SK-N-MC (cell line): ENCODE results near the gene ATP6V0C.
"Not testable (repeated sequence)": the region's sequence is repeated elsewhere in the genome, so short reads cannot be mapped to it uniquely, and the experiment has no call there.

Experiments used
- DNase-seq: peaks from one replicate; pipeline ENCODE4 v3.0.0-alpha.2; 2011; ENCODE audit warnings: low read depth, low spot score
- H3K27ac ChIP-seq: fragments of 200-600 bp; sonication (generic); 2 replicates; pipeline ENCODE4 v1.5.1; 2016; ENCODE audit warnings: mixed run types
- H3K36me3 ChIP-seq: fragments of 200-600 bp; sonication (generic); 2 replicates; pipeline ENCODE4 v1.6.1; 2017; ENCODE audit warnings: antibody characterized with exemption, low read length, mixed read lengths; ENCODE audit not compliant: insufficient read depth
- H3K4me3 ChIP-seq: fragments of 200-600 bp; sonication (generic); 2 replicates; pipeline ENCODE4 v1.5.1; 2016
- H3K9ac ChIP-seq: fragments of 200-600 bp; sonication (generic); 2 replicates; pipeline ENCODE4 v1.8.0; 2017; ENCODE audit warnings: mixed run types, mixed read lengths; ENCODE audit not compliant: insufficient read length
- H3K9me3 ChIP-seq: fragments of 200-600 bp; sonication (generic); 2 replicates; pipeline ENCODE4 v1.6.1; 2017; ENCODE audit warnings: low read depth, mild to moderate bottlenecking, antibody characterized with exemption, low read length, moderate library complexity, mixed read lengths
- EZH2 ChIP-seq: fragments of 200-600 bp; sonication (generic); IDR thresholded peaks from one replicate; pipeline ENCODE4 v1.6.1; 2017; ENCODE audit warnings: antibody characterized with exemption
- FOXP2 ChIP-seq: optimal IDR thresholded peaks from 2 replicates; pipeline ENCODE3; 2011; ENCODE audit warnings: mild to moderate bottlenecking, moderate library complexity; ENCODE audit not compliant: insufficient read depth; ENCODE audit errors: extremely low read length, control extremely low read depth
- POLR2AphosphoS5 ChIP-seq: IDR thresholded peaks from 2 replicates; pipeline ENCODE4 v1.6.1; 2012; ENCODE audit warnings: mild to moderate bottlenecking, low read depth, low read length, borderline replicate concordance

ATP6V0C gene

DNA sequence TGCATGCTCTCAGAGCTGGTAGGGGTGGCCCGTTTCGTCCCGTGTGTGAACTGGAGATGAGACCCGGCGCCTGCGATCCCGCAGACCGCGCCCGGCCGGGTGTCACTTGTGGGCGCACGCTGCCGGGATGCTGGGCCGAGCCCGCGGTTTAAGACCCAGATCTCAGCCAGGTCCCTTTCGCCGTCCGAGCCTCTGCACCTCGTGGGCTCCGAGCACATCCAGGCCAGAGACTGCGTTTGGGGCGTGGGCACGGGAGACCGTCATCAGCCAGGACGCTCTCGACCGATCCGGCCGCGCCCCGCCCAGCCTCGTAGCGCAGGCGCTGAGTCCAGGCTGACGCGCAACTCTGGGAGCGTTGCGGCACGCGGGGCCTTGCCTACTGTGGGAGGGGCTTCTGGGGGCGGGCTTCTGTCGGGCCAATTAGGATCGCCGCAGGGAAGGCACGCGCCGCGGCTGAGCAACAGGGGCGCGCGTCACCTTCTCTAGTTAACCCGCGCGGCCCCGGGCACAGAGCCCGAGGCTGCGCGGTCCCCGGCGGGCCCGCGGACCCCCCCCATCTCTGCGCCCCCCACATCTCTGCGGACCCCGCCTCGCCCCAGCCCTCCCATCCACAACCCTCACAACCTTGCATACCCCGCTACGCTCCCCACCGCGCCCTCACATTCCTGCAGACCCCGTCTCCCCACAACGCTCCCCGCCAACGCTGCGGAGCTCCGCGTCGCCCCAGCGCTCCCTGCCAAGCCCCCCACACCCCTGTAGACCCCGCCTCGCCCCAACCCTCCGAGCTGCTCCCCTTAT, 18.1 kb downstream of the ATP6V0C start:
- Histone ChIP-seq H3K27ac (no peak overlapping the region), H3K9ac (peak overlapping the region; percentile 75), H3K4me3 (peak overlapping the region; percentile 81), H3K36me3 (no peaks in the 10 kb centered on the region; the same call in 1 of the 2 replicates), H3K9me3 (no peaks in the 10 kb centered on the region)
- peak; percentile 90 for TF ChIP-seq POLR2AphosphoS5
- no peak for TF ChIP-seq EZH2
- TF ChIP-seq FOXP2: peak; percentile 83
- no peak for DNase-seq

DNA sequence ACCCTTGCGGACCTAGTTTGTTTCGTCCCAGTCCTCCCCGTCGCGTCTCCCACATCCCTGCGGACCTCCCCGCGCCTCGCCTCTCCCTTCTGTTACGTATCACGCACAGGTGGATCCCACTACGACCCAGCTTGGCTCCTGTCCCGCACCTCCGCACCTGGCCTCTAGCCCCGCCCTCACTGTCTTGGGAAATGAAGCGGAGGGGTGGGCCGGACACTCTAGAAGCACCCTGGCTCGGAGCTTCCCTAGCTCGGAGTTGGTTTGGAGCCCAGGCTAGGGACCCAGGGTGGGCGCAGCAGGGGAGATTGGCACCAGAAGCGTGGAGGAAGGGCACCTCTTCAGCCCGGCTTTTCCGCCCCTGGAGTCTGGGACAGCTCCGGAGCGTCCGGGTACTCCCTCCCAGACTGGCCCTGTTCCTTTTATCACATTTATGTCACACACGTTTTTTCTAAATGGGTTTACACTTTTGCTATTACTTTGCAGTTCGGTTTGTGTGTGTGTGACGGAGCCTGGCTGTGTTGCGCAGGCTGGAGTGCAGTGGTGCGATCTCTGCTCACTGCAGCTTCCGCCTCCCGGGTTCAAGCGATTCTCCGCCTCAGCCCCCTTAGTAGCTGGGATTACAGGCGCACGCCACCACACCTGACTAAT, 18.9 kb downstream of the ATP6V0C start:
- H3K27ac ChIP-seq: no peak overlapping the region
- no peak for DNase-seq
- H3K9me3 ChIP-seq: no peaks in the 10 kb centered on the region
- H3K4me3 ChIP-seq: peak overlapping the region; percentile 81
- H3K9ac ChIP-seq: peak overlapping the region; percentile 75
- no peak for TF ChIP-seq FOXP2
- no peak for TF ChIP-seq EZH2
- no peak for TF ChIP-seq POLR2AphosphoS5
- no peaks in the 10 kb centered on the region; the same call in 1 of the 2 replicates for H3K36me3 ChIP-seq

DNA sequence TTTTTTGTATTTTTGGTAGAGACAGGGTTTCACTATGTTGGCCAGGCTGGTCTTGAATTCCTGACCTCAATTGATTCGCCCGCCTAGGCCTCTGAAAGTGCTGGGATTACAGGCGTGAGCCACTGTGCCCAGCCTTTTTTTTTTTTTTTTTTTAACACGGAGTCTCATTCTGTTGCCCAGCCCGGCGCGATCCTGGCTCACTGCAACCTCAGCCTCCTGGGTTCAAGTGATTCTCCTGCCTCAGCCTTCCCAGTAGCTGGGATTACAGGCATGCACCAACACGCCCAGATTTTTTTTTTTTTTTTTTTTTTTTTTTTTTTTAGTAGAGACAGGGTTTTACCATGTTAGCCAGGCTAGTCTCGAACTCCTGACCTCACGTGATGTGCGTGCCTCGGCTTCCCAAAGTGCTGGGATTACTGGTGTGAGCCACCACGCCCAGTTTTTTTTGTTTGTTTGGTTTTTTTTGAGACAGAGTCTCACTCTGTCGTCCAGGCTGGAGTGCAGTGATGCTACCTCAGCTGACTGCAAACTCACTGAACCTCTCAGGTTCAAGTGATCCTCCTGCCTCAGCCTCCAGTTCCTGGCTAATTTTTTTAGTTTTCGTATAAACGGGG, 19.5 kb downstream of the ATP6V0C start:
- H3K36me3 ChIP-seq, H3K9ac ChIP-seq, H3K27ac ChIP-seq, H3K9me3 ChIP-seq, DNase-seq: not testable (repeated sequence)
- H3K4me3 ChIP-seq: peak overlapping the region; percentile 81; the same call in 1 of the 2 replicates

DNA sequence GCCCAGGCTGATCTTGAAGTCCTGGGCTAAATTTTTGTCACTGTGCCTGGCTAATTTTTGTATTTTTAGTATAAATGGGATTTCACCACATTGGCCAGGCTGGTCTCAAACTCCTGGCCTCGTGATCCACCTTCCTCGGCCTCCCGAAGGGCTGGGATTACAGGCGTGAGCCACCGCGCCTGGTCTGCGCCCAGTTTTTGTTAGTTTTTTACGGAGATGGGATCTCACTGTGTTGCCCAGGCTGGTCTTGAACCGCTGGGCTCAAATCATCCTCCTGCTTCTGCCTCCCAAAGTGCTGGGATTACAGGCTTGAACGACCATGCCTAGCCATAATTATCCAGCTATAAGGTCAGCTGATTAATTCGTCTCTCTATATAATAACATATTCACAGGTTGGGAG, 20.2 kb downstream of the ATP6V0C start:
- Histone ChIP-seq H3K9ac (no peak overlapping the region), H3K36me3 (no peaks in the 10 kb centered on the region), H3K9me3 (no peaks in the 10 kb centered on the region), H3K27ac (no peak overlapping the region), H3K4me3 (no peak overlapping the region)
- DNase-seq: no peak
- no peak for TF ChIP-seq EZH2
- no peak for TF ChIP-seq FOXP2
- no peak for TF ChIP-seq POLR2AphosphoS5

DNA sequence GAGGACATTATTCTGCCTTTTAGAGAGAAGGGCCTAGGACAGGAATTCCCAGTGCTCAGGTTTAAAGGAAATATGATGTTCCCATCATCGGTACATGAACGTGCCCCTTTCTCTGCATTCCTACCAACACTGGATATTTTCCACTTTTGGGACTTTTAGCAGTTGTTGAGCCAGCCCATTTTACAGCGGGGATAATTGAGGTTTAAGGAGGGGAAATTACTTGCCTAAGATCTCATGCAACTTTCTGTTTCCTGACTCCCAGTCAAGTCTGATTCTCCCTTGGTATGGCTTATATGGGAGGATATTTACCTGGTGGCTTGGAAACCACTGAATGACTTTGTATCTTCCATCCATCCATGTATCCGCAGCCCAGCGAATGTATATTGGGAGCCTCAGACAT, 20.6 kb downstream of the ATP6V0C start:
- not testable (repeated sequence) for H3K9me3 ChIP-seq, H3K4me3 ChIP-seq, H3K9ac ChIP-seq, H3K36me3 ChIP-seq, DNase-seq, H3K27ac ChIP-seq

- no peak for TF ChIP-seq POLR2AphosphoS5
- TF ChIP-seq EZH2: no peak
- no peak for TF ChIP-seq FOXP2
- no peaks in the 10 kb centered on the region for H3K9me3 ChIP-seq
- no peak overlapping the region for H3K4me3 ChIP-seq
- no peak overlapping the region for H3K9ac ChIP-seq
- DNase-seq: no peak
- H3K27ac ChIP-seq: no peak overlapping the region
- no peaks in the 10 kb centered on the region for H3K36me3 ChIP-seq
Measured at GRCh38 chr16:2535625-2536013, 21.9 kb downstream of the ATP6V0C start.

DNA sequence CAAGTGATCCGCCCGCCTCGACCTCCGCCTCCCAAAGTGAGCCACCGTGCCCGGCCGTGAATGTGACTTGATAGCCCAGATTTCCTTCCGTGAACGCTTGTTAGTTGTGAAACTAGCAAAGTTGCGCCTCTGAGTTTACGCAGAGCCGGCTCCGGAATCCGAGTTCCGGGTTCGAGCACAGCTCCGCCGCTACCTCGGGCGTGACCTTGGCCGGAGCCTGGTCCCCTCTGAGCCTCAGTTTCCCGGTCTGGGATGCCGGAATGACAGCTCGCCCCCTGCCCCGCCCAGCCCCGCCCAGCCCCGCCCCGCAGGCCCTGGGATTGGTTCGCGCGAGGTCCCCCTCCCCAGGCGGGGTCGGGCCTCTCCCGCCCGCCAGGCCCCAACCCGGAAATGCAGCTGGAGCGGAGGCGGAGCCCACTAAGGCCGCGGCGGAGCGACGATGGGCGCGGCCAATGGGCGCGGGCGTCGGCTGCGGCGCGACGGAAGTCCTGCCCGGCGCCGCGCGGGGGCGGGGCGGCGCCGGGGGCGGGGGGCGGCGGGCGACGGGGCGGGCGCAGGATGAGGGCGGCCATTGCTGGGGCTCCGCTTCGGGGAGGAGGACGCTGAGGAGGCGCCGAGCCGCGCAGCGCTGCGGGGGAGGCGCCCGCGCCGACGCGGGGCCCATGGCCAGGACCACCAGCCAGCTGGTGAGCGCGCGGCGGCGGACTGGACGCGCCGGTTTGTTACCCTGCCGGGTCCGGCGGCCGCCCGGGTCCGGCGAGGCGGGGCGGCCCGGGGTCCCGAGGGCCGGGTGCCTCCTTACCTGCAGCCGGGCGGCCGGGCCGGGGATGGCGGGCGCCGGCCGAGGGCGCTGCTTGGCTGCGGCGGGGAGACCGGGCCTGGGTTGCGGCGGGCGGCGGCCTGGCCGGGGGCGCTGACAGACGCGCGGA, 24.0 kb downstream of the ATP6V0C start, which contains the start of gene PDPK1:
Gene PDPK1, plus strand, starts transcription at position 571 of the 929 bp plus-strand sequence. Its CDS starts 92 bp downstream, at position 663.
- no peaks in the 10 kb centered on the region for H3K36me3 ChIP-seq
- H3K4me3 ChIP-seq: peak within 1 kb of the TSS; percentile 90
- no peak within 1 kb of the TSS for H3K27ac ChIP-seq
- no peaks in the 10 kb centered on the region for H3K9me3 ChIP-seq
- H3K9ac ChIP-seq: peak within 1 kb of the TSS; percentile 60
- TF ChIP-seq FOXP2: no peak
- no peak for TF ChIP-seq POLR2AphosphoS5
- no peak for TF ChIP-seq EZH2
- DNase-seq: no peak

DNA sequence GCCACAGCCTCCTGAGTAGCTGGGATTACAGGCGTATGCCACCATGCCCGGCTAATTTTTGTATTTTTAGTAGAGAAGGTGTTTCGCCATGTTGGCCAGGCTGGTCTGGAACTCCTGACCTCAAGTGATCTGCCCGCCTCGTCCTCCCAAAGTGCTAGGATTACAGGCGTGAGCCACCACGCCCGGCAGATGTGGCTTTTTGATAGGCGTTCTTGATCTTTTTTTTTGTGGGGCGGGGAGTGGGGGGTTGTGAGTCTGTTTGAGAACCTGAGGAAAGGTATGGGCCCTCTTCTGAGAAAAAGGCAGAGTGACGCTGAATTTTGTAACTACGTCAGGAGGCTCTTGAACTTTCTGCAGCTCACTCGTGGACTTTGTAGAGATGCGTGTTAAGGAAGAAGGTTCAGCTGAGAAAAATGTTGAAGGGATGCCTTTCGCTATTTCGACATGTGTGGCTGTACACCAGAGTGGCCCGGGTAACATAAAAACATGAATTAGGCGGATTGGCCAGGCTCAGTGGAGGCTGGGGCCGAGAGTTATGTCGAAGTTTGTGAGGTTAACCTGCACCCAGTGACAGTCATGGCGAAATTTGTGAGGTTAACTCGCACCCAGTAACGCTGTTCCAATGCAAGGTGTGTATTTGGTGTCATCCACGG, 25.6 kb downstream of the ATP6V0C start:
- H3K9ac ChIP-seq, H3K27ac ChIP-seq, H3K9me3 ChIP-seq, H3K36me3 ChIP-seq, DNase-seq, H3K4me3 ChIP-seq: not testable (repeated sequence)

GRCh38 chr16:2539845-2540458, 26.2 kb downstream of the ATP6V0C start:
- not testable (repeated sequence) for H3K36me3 ChIP-seq, H3K27ac ChIP-seq, H3K9ac ChIP-seq, H3K4me3 ChIP-seq, DNase-seq, H3K9me3 ChIP-seq

GRCh38 chr16:2540912-2541311, 27.2 kb downstream of the ATP6V0C start:
- DNase-seq: not testable (repeated sequence)

DNA sequence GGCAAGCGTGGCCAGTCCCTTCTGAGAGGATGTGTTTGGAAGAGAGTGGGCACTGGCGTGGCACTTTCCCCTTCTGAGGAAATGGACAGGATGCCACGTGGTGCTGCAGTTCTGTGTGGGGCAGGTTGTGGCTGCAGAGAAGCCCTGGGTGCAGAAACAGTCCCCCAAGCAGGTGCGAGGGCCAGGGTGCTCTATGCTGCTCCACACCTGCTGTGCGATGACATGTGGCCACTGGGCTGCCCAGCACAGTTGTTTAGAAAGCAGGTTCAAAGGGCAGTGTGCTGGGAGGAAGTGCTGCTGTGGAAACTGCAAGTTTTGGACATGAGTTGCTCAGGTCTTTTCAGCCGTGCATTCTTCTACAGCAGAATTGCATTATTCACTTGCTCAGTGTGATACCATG, 27.7 kb downstream of the ATP6V0C start:
- not testable (repeated sequence) for DNase-seq, H3K9me3 ChIP-seq, H3K9ac ChIP-seq, H3K36me3 ChIP-seq, H3K27ac ChIP-seq, H3K4me3 ChIP-seq

More at GRCh38 chr16:2540912-2541311, 27.2 kb downstream of the ATP6V0C start:
- not testable (repeated sequence) for H3K36me3 ChIP-seq, H3K4me3 ChIP-seq, H3K9ac ChIP-seq, H3K9me3 ChIP-seq, H3K27ac ChIP-seq
